Measurements from ENCODE around the gene C1orf50.

The C1orf50 gene

GRCh38 chr1:42730988-42731387 lies 36.1 kb upstream of the C1orf50 start:
- no peak for DNase-seq (ENCODE audit: low read depth)
- no peak for TF ChIP-seq CTCF (IDR thresholded peaks at IDR 0.05; ENCODE audit: control insufficient read depth, insufficient read depth, low read depth, low read length, missing control alignments)

GRCh38 chr1:42731585-42731984 lies 35.5 kb upstream of the C1orf50 start:
- no peak for TF ChIP-seq CTCF (IDR thresholded peaks at IDR 0.05; ENCODE audit: control insufficient read depth, insufficient read depth, low read depth, low read length, missing control alignments)
- no peak overlapping the region for H3K4me3 ChIP-seq (ENCODE audit: control insufficient read depth, low read depth, low read length)
- no peak for DNase-seq (ENCODE audit: low read depth)

More at GRCh38 chr1:42730988-42731387, 36.1 kb upstream of the C1orf50 start:
- no peak overlapping the region for H3K4me3 ChIP-seq (ENCODE audit: control insufficient read depth, low read depth, low read length)

- DNase-seq (ENCODE audit: low read depth): no peak
- no peak for TF ChIP-seq CTCF (IDR thresholded peaks at IDR 0.05; ENCODE audit: control insufficient read depth, insufficient read depth, low read depth, low read length, missing control alignments)
- no peak overlapping the region for H3K4me3 ChIP-seq (ENCODE audit: control insufficient read depth, low read depth, low read length)
These were observed 34.8 kb upstream of the C1orf50 start for GRCh38 chr1:42732126-42732680.

GRCh38 chr1:42733415-42734200 lies 33.4 kb upstream of the C1orf50 start:
- no peak for TF ChIP-seq CTCF (IDR thresholded peaks at IDR 0.05; ENCODE audit: control insufficient read depth, insufficient read depth, low read depth, low read length, missing control alignments)
- H3K4me3 ChIP-seq (ENCODE audit: control insufficient read depth, low read depth, low read length): no peak overlapping the region
- DNase-seq (ENCODE audit: low read depth): no peak

GRCh38 chr1:42734201-42735035 lies 32.6 kb upstream of the C1orf50 start:
- no peak for TF ChIP-seq CTCF (IDR thresholded peaks at IDR 0.05; ENCODE audit: control insufficient read depth, insufficient read depth, low read depth, low read length, missing control alignments)
- DNase-seq (ENCODE audit: low read depth): no peak
- H3K4me3 ChIP-seq (ENCODE audit: control insufficient read depth, low read depth, low read length): no peak overlapping the region

GRCh38 chr1:42735056-42735455 lies 32.0 kb upstream of the C1orf50 start:
- DNase-seq (ENCODE audit: low read depth): no peak
- no peak for TF ChIP-seq CTCF (IDR thresholded peaks at IDR 0.05; ENCODE audit: control insufficient read depth, insufficient read depth, low read depth, low read length, missing control alignments)
- no peak overlapping the region for H3K4me3 ChIP-seq (ENCODE audit: control insufficient read depth, low read depth, low read length)
